ENCODE measurements around the gene TP63.
A peak's percentile ranks its signal among the peaks of the same experiment; 100 is the strongest.
"Not testable (repeated sequence)": the region's sequence is repeated elsewhere in the genome, so short reads cannot be mapped to it uniquely, and the experiment has no call there.

Gene TP63

DNA sequence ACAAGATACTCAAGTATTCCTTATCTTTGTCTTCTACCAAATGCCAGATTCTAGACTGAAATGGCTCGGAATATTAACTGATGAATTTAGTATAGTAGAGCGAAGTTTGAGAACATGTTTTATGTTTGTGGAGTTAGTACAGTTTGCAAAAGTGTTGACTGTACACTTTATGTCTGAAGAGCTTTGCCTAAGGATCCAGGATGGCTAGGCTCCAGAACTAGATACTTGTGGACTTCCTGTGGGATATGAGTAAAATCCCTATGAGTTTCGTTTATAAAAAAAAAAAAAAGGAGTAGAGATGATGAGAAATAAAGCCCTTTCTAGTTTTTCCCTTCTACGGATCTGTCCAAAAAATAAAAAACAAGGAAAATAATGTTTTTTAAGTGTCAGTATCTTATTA, 96.7 kb downstream of the TP63 start:
- no peak for DNase-seq

DNA sequence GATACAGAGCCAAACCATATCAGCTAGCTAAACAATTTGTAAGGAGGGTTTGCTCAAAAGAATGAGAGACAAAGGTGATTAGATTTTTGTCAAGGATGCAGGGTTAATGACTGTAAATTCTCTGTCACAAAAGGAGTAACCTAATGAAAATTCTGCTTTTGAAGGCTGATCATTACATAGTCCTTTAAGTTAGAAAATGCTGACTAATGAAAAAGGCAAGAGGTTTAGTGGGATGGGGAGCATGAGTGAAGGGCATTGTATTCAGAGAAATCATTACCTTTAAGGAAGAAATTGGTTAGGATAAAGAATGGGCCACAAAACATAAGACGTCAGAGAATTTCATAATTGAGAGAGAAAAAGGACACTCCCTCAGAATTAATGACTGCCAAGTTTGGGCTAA, 97.7 kb downstream of the TP63 start:
- DNase-seq: no peak

DNA sequence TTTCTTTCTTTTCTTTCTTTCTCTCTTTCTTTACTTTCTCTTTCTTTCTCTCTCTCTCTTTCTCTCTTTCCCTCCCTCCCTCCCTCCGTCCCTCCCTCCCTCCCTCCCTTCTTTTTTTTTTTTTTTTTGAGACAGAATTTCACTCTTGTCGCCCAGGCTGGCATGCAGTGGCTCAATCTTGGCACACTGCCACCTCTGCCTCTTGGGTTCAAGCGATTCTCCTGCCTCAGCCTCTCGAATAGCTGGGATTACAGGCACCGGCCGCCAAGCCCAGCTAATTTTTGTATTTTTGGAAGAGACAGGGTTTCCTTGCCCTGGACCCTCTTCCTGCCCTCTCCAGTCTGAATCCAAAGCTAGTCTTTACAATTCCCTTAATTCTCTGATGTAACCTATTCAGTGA, 102.9 kb downstream of the TP63 start:
- no peak for DNase-seq

DNA sequence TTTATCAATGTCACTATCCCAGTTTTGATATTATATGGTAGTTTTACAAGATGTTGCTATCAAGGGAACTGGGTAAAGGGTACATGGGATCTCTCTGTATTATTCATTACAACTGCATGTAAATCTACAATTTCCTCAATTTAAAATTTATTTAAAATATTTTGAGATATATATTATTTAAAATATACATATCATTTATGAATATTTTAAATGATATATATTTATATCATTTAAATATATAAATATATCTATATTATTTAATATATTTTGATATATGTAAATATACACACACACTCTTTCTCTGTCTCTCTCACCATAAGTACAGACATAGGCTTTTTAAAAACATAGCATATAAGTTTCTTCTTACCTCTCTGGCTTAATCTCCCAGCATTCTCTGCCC, 104.7 kb downstream of the TP63 start:
- DNase-seq: no peak

DNA sequence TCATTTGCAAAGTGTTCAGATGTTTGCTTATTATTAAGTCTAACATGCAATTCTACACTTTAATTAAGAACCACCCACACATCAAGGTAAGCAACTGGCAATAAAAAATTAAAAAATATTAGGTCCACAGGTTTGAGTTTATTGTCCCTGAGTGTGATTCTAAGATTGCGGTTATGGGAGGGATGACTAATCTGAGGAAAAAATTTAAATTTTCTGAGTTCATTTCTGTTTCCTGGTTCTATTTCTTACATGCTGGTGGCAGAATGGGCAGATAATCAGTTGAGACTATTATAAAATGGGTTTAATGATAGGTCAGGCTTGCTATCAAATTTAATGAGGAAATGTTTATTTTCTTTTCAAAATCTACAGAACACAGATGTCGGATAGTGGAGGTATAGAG, 105.9 kb downstream of the TP63 start:
- no peak for DNase-seq

DNA sequence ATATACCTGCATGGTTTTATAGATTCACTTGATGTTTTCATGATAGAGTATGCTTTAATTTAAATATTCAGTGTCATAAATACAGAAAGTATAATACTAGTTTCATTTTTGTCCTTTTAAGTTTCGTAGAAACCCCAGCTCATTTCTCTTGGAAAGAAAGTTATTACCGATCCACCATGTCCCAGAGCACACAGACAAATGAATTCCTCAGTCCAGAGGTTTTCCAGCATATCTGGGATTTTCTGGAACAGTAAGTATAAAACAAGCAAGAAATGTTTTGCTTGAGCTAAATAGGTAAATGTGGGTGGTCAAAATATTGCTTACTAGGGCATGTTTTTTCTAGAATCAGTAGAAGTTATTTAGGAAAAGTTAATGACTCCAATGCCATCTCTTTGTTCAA, 106.4 kb downstream of the TP63 start:
- DNase-seq: no peak

DNA sequence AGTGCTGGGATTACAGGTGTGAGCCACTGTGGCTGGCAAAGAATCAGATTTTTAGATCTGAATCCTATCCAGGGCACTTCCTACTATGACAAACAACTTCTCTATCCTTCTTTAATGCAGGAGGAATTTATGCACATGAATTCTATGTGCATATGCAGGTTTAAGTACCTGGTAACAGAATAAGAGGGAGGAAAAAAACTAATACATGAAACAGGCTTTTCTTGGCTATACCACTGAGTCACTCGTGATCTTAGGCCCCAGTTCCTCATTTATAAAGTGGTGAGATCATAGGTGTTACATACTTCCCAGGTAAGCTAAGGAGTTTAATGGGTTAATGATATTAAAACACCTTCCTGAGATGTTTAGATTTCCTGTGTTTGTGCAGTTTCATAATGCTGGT, 108.2 kb downstream of the TP63 start:
- DNase-seq: no peak

DNA sequence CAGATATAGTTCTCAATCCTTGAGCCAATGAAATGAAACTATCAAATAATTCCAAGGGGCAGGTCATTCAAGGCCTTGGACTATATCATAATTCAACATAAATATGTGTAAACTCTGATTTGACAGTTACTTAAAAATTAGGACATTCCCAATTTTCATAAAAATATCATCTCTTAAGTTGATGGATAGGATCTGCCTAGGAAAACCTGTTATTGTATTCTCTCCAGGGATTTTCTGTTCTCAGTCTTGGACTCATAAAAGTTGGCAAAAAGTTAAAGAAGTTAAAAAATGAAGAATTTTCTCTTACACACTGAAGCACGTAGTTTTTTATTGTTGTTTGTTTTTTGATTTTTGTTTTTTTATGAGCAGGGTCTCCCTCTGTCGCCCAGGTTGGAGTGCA, 109.0 kb downstream of the TP63 start:
- no peak for DNase-seq

DNA sequence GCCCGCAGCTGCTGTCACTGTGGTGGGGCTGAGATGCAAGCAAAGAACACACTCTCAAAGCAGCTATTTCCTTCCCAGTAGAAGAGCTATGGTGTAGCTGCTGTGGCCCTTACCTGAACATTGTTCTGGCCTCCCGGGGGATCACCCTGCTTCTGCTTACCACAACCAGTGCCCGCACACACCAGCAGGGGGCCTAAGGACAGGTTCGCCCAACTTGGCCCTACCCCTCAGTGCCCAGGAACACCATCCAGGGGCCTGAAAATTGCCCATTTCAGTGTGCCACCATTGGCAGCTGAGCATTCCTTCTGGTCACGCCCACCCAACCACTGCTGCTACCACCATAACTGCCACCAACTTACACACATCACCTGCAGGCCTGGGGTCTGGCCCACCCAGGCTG, 113.0 kb downstream of the TP63 start:
- DNase-seq: no peak

DNA sequence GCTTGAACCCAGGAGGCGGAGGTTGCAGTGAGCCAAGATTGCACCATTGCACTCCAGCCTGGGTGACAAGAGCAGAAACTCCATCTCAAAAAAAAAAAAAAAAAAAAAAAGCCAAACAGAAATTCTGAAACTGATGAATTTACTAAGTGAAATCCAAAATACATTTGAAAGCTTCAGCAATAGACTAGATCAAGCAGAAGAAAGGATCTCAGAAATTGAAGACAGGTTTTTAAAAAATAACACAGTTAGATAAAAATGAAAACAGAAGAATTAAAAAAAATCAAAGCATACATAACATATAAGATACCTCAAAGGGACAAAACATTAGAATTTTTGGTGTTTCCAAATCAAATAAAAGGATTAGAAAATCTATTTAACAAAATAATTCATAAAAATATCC, 114.4 kb downstream of the TP63 start:
- no peak for DNase-seq

DNA sequence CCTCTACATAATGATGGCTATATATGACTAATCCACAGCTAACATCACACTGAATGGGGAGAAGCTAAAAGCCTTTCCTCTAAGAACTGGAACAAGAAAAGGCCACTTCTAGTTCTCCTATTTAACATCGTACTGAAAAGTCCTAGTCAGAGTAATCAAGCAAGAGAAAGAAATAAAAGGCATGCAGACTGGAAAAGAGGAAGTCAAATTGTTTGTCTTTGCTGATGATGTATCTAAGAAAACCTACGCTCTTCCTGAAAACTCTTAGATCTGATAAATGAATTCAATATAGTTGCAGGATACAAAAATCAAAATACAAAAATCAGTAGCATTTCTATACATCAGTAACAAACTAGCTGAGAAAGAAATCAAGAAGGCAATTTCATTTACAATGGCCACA, 116.9 kb downstream of the TP63 start:
- no peak for DNase-seq

DNA sequence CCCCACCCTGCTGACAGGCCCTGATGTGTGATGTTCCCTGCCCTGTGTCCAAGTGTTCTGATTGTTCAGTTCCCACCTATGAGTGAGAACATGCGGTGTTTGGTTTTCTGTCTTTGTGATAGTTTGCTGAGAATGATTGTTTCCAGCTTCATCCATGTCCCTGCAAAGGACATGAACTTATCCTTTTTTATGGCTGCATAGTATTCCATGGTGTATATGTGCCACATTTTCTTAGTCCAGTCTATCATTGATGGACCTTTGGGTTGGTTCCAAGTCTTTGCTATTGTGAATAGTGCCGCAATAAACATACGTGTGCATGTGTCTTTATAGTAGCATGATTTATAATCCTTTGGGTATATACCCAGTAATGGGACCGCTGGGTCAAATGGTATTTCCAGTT, 119.8 kb downstream of the TP63 start:
- DNase-seq: not testable (repeated sequence)

DNA sequence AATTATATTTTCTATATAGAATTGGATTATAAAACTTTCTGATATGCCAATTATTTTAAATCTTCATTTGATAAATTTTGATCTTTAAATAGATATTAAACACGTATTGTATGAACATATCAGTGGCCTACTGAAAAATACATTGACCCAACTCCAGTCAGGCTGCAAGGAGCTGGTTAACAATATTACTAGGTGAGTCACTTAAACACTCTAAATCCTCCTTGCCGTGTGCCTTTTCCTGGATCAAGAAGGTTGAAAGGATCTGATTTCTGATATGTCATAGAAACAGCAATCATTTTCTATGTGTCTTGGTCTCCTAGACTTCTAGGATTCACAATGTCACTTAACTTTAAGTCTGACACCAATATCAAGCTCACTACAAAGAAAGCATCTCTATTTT, 123.2 kb downstream of the TP63 start:
- DNase-seq: no peak

DNA sequence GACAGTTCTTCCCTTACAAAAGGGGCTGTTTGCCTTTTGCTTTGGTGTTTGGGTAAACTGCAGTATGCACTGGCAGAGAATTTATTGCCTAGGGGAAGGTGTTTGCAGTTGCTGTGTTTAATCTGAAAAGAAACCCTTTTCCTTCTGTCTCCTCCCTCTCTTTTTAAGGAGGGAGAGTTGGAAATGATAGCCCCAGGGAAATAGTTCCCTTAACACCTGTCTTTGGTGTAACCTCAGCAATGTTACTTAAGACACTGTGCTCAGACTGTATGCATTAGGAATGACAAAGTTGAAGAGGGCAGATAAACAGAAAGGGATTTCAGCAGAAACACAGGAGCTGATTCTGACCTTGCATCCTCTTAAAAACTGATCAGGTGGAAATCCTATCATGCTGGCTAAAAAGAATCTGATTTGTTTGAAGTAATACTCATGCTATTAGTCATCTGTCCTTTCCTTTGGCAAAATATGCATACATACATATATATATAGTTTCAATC, 125.4 kb downstream of the TP63 start:
- DNase-seq: peak; percentile 28

DNA sequence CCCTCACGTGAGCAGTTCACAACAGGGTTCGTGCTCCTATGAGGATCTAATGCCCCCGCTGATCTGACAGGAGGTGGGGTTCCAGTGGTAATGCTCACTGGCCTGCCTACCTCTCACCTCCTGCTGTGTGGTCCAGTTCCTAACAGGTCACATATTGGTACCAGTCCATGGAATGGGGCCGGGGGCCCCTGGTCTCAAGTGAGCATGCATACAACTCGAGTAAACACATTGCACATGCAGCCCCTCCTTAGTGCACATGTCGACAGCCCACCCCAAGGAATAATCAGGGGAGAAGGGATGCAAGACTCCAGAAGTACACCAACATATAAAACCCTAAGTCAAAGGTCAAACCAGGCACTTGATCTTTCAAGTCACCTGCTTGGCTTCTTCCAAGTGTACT, 127.0 kb downstream of the TP63 start:
- no peak for DNase-seq

DNA sequence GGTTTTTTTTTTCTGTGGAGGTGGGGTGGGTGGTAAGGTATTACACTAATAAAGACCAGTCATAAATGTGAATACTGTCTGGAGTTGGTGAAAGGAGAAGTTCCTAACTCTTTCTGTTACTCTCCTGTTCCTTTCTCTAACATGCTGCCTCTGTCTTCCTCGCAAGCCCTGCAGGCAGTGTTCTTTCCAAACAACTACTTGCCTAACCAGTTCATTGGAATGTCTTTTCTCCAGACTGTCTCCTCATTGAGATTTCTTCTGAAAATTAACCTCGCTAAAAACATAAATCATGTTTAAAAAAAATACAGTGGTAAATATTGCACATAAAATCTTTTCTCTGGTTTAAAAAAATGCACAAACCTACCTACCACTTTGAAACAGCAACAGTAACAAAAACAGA, 135.2 kb downstream of the TP63 start:
- no peak for DNase-seq

DNA sequence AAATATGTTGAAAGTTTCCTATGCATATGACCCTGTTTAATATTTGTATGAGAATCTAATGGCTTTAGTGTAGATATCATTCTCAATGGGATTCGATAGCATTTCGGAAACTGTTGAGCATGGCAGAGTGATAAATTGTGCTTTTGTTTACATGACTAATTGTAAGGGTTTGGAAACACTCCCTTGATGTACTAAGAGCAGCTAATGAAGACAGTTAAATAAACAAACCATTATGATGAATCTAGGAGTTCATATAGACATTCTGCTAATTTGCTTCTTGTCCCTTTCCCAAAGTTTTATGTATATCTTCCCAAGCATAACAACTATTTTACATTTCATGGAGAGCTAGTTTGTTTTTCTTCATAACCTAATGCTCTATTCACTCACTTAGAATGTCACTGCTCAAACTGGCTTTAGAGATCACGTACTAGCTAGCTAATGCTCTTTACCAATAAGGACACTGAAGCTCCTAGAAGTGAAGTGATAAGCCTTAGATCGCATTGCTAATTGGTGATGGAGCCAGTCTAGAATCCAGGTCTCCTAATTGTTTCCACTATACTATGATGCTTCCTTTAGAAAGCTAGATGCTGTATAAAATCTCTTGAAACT, 140.8 kb downstream of the TP63 start:
- no peak for DNase-seq

DNA sequence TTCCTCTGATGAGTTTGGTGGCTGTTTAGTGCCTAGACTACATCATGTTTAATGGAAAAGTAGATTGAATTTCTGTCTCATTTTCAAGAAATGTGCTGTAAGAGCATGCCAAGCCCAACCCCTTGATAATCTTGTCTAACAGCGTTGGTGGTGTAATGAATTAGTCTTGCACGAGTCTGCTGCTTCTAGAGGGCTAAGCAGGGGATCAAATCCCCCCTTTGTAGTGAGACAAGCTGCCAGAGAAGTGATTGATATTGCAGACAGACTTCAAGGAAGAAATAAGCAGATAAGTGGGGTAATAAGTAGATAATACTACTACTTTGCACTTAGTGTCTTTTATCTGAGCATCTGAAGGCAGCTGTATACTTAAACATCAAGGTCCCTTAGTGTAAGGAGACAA, 141.4 kb downstream of the TP63 start:
- DNase-seq: no peak

DNA sequence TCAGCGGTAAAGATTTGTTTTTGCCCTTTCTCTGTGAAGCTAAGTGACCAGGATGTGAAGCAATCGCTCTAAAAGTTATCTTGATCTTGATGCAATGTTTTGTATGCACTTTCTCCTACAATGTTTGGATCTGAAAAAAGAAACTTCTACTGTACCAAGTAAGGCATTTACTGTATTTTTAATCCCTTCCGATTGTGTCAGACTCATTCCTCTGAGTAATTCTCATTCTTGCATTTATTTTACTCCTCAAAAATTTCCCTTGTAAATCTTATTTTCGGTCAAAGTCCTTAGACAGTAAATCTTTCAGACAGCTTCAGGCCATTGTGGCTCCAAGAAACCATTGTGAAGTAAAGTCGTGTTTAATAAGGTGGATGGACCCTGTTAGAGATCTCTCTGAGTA, 141.9 kb downstream of the TP63 start:
- no peak for DNase-seq

DNA sequence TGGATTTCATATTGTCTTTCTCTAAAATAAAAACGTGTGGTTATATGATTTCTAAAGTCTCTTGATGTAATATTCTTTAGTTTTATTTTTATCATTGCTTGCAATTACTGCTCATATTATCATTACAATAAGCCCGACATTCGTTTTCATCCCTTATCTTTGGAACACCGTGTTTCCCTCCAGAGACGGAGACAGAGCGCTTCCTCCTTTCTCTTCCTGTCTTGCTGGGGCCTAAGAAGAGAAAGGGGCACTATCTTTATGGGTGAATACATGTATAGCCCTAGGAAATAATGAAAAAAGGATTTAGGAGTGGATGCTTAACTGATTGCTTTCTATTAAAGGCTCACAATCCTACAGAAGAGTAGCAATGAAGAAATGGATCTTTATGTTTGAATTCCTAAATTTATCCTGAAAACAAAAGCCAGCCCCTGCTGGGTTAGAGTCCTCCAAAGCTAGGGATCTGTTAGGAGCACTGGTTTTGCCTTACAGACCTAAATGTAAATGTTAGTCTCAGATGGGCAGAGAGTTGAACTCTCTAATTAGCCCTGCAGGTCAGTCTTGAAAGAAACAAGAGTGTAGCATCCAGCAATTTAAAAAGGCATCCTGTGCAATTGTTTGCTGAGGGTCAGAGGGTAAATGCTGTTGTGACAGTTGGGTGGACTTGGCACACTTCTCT, 145.1 kb downstream of the TP63 start:
- DNase-seq: no peak

DNA sequence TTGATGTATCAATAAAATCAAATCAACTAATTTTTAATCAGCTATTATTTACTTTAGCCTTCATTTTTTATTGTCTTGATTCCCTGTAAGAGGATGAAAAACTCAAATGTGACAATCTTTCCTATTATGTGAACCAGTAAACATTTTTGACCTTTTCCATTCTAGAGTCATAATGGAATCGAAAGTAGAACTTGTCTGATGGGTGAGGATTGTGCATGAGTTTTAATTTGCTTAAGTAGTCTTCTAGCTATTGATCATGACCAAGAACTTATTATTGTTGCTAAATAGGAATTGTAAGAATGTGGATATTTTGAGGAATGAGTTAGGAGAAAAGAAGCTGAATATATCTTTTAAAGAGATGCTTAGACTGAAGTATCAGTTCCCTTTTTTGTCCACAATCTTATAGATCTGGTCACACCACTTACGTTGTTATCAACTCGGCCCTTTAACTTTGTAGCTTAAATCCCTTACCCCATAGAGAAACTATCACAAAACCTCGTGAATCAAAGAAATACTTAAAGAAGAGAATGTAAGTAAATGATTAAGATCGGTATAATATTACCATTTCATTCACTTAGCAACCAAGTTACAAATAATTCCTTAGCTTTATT, 147.3 kb downstream of the TP63 start:
- no peak for DNase-seq

DNA sequence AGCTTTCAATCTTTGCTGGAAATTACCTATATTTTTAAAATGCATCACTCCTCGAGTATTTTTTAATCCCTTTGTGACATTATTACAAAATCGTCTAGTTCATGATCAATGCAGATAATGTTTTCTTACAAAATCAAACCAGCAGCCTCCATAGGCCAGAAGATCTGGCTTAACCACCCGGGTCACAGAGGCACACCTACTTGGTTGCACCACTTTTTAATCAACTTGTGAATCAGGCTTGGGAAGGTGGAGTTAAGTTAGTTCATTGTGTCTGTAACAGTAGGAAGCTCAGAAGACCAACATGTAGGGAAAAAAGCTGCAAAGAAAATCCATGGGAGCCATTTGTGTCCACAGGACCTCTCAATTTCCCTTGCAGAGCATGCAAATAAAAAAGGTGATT, 148.0 kb downstream of the TP63 start:
- DNase-seq: no peak

DNA sequence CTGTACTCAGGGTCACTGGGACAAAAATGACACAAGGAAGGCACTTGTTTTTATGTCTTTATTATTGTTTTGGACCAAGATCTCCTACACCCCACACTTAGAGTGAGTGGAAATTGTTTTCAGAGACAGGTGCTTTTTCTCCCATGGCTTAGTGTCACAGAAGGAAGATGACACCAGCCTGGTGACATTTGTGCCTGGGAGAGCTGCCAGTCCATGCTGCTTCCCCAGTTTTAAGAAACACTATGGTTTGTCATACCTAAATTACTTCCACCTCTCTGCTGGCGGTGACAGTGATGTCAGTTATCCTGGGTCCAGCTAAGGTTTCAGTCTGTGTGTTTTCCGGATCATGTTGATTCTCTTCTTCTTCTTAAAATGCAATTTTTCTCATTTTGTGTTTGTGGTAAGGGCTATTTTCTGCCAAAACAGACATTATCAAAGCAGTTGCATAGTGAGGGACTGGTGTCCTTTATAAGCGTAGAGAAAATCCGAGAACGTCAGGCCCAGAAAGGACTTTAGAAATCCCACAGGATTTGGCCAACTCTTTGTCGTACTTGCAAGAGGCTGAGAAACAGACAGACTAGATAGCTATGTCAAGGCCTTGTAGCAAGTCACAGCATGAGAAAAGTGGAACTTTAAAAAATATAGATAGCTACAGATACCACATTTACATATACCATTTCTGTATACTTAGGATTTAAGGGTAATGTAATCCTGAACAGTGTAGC, 149.5 kb downstream of the TP63 start:
- DNase-seq: no peak

DNA sequence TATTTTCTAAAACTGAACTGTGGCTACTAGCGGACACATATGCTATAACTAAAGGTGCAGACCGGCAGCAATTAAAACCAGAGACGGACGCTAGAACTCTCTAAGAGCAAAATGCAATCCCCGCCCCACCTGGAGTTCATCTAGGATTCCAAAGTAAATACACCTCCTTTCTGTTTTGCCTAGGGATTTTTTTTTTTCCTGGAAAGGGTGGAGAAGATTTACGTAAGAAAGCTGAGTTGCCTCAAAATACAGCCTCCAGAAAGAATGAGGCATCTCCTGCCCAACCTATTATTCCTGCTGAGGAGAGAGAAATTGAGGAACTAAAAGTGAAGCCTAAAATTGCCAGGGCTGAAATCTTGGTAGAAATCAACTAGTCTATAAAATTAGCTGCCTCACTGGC, 150.2 kb downstream of the TP63 start:
- no peak for DNase-seq

Measured in NCI-H510A treated with DMSO at 0.1 percent for 48 hours (cell line).